HL-60/S4 treated with retinoic acid at 250 ng/mL for 4 days and 3 days (cell line): ENCODE data around the gene CCDC124.

Source experiments
- in situ Hi-C: fragments of 300-500 bp; cut with MboI; formaldehyde crosslinking; loops from 2 replicates; pipeline ENCODE4 v1.7.0; 2022; ENCODE audit warnings: low sequenced_read_pairs

Gene CCDC124

DNA sequence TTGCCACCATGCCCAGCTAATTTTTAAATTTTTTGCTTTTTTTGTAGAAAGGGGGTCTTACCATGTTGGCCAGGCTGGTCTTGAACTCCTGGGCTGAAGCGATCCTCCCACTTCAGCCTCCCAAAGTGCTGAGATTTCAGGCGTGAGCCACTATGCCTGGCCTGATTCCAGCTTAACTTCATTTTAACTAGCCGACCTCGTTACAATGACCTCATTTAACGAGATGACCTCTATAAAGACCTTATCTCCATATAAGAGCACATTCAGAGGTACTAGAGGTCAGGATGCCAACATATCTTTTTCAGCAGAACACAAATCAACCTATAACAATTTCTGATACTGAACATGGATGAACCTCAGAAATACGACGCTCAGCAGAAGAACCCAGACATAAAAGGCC is 44.7 kb downstream of the CCDC124 start:
- in situ Hi-C loops: no loop called here

DNA sequence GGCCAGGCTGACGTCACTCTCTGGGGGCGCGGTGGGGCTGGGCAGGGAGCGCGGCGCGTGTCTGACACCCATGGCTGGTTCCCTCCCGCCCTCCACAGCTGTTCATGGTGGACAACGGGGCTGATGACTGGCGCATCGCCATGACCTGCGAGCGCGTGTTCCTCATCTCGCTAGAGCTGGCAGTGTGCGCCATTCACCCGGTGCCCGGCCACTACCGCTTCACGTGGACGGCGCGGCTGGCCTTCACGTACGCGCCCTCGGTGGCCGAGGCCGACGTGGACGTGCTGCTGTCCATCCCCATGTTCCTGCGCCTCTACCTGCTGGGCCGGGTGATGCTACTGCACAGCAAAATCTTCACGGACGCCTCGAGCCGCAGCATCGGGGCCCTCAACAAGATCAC is 48.8 kb downstream of the CCDC124 start:
- in situ Hi-C loops: no loop called here

DNA sequence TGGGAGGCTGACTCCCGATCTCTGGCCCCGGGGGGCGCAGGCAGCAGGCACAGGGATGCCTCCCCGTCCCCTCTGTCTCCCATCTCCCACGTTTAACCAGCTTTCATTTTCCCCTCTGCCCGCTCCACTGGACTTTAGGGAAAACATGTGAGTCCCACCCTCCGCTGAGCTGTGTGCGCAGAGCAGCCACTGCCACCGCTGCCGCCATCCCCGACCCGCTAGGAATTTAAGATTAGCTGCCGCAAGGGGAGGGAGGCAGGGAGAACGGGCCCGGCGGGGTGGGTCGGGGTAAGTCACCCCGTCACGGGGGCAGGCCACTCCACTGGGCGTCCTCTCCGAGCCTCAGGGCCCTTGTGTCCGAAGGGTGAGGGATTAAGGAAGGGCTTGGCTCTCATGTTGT is 49.6 kb downstream of the CCDC124 start:
- in situ Hi-C loops: no loop called here

DNA sequence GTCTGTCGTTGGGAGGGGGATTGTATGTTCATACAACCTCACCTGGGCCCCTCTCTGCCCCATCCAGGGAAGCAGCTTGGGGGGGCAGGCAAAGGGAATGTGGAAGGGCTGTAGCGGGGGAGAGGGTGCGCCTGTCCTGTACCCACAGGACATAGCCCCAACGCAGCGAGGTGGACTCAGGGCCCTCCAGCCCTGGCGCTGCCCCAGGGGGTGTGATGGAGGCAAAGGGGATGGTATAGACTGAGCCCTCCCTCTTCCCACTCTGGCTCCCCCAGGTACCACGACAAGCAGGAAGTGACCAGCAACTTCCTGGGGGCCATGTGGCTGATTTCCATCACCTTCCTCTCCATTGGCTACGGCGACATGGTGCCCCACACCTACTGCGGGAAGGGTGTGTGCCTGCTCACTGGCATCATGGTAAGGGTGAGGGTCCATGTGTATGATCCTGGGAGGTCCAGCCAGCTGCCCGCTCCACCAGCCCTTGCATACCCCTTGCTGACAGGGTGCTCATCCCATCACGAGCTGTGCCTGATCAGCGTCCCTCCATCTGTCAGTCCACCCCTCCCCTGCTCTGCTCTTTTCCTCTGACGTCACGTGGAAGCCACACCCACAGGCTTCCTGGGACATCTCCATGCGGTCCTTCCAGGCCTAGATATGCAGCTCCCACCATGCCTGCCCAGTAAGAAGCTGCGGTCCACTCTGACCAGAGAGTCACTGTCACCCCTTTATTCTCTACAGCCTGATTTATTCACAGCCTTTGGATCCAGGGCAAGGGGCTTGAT is 52.4 kb downstream of the CCDC124 start:
- in situ Hi-C loops: loop anchor here (5.0 kb wide), 1 partner anchor 38 kb away; no protein-coding TSS in a partner anchor

DNA sequence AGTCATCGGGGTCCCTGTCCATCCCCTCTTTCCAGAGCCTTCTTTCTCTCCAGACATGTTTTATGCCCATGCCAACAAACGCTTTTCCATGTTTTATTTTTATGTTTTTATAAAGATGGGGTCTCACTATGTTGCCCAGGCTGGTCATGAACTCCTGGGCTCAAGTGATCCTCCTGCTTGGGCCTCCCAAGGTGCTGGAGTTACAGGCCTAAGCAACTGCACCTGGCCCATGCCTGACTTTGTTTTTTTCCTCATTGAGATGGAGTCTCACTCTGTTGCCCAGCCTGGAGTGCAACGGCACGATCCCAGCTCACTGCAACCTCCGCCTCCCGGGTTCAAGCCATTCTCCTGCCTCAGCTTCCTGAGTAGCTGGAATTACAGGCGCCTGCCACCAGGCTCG is 53.8 kb downstream of the CCDC124 start:
- in situ Hi-C loops: loop anchor here (5.0 kb wide), 1 partner anchor 39 kb away; no protein-coding TSS in a partner anchor

DNA sequence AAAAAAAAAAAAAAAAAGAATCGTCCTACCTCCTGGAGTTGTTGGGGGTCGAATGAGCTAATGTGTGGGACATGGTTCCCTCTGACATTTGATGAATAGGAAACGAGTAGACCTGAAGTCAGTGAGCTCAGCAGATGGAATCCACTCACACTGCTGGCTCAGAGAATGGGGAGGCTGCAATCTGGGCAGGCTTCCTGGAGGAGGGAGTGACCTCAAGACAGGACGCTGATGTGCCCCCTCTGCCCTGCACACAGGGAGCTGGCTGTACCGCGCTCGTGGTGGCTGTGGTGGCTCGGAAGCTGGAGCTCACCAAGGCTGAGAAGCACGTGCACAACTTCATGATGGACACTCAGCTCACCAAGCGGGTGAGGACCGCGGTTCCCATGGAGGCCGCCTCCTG is 55.3 kb downstream of the CCDC124 start:
- in situ Hi-C loops: loop anchor here (5.0 kb wide), 1 partner anchor 41 kb away; no protein-coding TSS in a partner anchor

DNA sequence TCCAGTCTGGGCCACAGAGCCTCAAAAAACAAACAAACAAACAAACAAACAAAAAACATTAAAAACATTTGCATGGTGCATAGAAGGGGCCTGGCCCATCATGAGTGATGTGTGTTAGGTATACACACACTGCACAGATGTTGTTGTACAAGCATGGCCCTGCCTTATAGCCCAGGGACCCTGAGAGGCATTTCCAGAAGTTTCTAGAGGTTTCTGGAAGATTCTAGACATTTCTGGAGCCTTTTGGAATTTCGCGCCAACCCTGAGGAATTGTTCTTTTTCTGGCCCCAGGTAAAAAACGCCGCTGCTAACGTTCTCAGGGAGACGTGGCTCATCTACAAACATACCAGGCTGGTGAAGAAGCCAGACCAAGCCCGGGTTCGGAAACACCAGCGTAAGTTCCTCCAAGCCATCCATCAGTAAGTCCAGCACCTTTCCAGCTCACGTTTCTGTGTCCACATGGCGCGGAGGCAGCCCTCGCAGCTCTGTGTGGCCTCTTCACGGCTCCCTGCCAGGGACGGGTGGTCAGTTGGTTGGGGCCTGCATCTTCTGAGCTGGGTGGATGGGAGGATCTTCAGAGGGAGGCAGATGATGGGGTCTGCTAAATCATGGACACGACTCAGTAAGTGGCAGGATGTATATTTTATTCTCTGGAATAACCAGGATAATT is 56.7 kb downstream of the CCDC124 start:
- in situ Hi-C loops: loop anchor here (5.0 kb wide), 1 partner anchor 42 kb away; no protein-coding TSS in a partner anchor

DNA sequence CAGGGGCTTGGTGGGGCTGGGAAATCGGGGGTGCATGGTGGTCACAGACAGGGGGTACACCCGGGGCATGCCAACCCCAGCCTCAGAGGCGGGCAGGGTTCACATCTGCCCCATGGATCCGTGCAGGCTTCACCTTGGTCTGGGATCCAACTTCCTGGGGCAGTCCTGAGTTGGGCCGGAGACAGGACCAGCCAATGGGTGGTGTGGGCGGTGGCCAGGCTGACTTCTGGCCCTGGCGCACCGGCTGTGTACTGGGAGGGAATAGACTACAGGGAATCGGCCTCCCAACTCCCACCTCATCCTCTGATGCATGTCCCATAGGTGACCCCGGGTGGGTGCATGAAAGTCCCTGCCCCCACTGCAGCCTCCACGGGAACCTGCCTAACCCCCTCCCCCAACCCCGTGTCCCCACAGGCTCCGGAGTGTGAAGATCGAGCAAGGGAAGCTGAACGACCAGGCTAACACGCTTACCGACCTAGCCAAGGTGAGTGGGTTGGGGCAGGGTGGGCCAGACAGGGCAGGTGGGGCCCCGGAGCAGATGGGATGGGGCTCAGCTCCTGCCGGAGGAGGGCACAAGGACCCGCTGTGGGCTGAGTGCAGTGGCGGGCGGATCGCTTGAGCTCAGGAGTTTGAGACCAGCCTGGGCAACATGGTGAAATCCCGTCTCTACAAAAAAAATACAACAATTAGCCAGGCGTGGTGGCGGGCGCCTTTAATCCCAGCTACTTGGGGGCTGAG is 60.4 kb downstream of the CCDC124 start:
- in situ Hi-C loops: no loop called here
